Measurements from ENCODE around the gene TTYH3.

DNA sequence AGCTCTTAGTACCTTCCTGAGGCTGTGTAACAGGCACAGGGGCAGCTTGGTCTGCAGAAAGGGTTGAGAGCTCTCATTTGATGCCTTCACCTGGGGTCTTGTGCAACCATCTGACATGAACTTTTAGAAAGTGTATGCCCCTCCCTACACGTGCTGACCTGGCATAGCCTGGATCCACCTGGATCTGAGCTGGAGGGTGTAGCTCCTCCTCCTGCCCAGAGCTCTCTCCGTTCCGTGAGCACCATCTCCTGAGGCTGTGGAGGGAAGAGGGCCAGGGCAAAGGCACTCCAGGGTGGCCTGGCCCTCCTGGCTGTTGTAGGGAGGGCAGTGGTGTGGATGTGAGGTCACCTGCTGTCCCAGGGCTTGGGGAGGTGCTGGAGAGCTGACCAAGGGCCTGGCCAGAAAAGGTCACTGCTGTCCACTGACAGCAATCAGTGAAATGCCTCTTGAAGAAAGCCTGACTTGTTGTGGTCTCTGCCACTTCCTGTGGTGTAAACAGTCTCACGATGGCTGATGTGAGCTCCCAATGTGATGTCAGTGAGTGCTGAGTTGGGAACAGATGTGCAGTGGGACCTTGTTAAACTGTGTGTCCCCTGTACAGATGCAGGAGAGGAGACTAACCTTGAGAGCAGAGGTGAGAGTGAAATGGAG is 79.2 kb downstream of the TTYH3 start:
- TF ChIP-seq, protein P1, sequence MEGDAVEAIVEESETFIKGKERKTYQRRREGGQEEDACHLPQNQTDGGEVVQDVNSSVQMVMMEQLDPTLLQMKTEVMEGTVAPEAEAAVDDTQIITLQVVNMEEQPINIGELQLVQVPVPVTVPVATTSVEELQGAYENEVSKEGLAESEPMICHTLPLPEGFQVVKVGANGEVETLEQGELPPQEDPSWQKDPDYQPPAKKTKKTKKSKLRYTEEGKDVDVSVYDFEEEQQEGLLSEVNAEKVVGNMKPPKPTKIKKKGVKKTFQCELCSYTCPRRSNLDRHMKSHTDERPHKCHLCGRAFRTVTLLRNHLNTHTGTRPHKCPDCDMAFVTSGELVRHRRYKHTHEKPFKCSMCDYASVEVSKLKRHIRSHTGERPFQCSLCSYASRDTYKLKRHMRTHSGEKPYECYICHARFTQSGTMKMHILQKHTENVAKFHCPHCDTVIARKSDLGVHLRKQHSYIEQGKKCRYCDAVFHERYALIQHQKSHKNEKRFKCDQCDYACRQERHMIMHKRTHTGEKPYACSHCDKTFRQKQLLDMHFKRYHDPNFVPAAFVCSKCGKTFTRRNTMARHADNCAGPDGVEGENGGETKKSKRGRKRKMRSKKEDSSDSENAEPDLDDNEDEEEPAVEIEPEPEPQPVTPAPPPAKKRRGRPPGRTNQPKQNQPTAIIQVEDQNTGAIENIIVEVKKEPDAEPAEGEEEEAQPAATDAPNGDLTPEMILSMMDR (IDR thresholded peaks at IDR 0.05): no peak
- no peak for TF ChIP-seq TEAD1 (CRISPR knock-in tag; IDR thresholded peaks at IDR 0.05)
- TF ChIP-seq, protein P2, sequence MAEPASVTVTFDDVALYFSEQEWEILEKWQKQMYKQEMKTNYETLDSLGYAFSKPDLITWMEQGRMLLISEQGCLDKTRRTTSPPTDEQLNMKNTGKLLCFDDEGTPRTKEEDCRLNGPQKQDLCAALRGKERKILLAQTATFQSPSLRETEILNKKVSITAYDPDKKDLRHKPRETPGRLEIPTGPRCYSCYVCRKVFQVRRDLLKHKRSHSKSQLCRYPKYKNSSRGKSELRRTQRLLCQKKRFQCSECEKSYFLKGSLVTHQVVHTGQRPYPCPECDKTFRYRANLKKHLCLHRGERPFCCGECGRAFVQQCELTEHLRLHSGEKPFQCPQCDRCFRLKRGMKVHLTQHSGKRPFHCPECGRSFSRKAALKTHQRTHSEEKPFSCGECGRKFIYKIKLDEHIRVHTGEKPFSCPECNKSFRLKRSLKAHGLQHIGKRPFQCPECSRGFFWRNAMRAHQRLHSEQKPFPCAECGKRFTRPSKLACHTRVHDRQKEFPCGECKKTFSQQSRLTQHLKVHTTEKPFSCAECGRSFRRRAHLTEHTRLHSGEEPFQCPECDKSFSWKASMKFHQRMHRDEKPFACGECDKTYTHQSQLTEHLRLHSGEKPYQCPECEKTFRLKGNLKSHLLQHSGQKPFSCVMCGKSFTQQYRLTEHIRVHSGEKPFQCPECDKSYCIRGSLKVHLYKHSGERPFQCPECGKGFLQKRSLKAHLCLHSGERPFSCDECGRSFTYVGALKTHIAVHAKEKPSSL (CRISPR knock-in tag; conservative IDR thresholded peaks at IDR 0.05): no peak
